Heart left ventricle (tissue), 13 donors: Measurements from ENCODE around the gene CAPRIN2.

Experiments used
- CTCF ChIP-seq, 12 donors: fragments of 200-600 bp; sonication (generic) in 4 of 12; IDR thresholded peaks; one replicate each; pipeline versions ENCODE4 v1.5.0 to v1.8.0; 2018 to 2022; ENCODE audit warnings: antibody characterized with exemption in 12 of 12, mild to moderate bottlenecking in 5 of 12
- POLR2A ChIP-seq, 2 donors: fragments of 450-650 bp; IDR thresholded peaks; one replicate each; pipeline ENCODE4 v1.6.1; 2017; ENCODE audit warnings: antibody characterized with exemption in 2 of 2, mild to moderate bottlenecking in 2 of 2, moderate library complexity in 2 of 2
- donor health status: ischemic (EF 13 %, LVEDD 7.1; RV severe dilation, severe dysfunction).
- donor health status: DM: no; HTN: yes; CAD: no.
- donor health status: DM: no; HTN: no; CAD: no.
- donor health status: ischemic (EF 25% LVEDD 6.9; RV normal size, moderate dysfunction).
- donor health status: ischemic (EF 25% LVEDD 5.7; RV mildly dilated, moderate dysfunction).
- donor health status: ischemic (EF 35%, LVEDD 5.7; RV mildly dilated, moderate dysfunction).
- donor health status: nonischemic (EF 11% LVEDD 7.7; RV severe dilation, severe dysfunction).
- donor health status: DM: yes; HTN: yes; CAD: no.
- donor health status: PGD.
- donor health status: ischemic (EF 29% LVEDD 5.4; RV normal size, mild dysfunction).
- donor health status: nonischemic (EF 23%, LVEDD 6.1; RV moderate dilation, normal function).

GRCh38 chr12:30707613-30708342 is 47.0 kb downstream of the CAPRIN2 start:
- TF ChIP-seq CTCF (IDR thresholded peaks at IDR 0.05) (no peak), POLR2A (IDR thresholded peaks at IDR 0.05) (no peak)
